HK-2 (cell line): ENCODE data around the gene SSTR5.

ENCODE experiments used
- DNase-seq: peaks from one replicate; pipeline ENCODE4 v3.0.0-alpha.2; 2018; ENCODE audit not compliant: unreplicated experiment

SSTR5 gene

GRCh38 chr16:1054660-1055556 is 17.6 kb upstream of the SSTR5 start:
- peak; percentile 47 for DNase-seq

GRCh38 chr16:1055557-1055924 is 17.0 kb upstream of the SSTR5 start:
- DNase-seq = no peak

GRCh38 chr16:1056196-1056595 is 16.4 kb upstream of the SSTR5 start:
- DNase-seq = no peak

- peak; percentile 35 for DNase-seq
Observed at GRCh38 chr16:1057252-1057932, 15.2 kb upstream of the SSTR5 start.

- DNase-seq = no peak
Observed at GRCh38 chr16:1058216-1058615, 14.3 kb upstream of the SSTR5 start.

DNA sequence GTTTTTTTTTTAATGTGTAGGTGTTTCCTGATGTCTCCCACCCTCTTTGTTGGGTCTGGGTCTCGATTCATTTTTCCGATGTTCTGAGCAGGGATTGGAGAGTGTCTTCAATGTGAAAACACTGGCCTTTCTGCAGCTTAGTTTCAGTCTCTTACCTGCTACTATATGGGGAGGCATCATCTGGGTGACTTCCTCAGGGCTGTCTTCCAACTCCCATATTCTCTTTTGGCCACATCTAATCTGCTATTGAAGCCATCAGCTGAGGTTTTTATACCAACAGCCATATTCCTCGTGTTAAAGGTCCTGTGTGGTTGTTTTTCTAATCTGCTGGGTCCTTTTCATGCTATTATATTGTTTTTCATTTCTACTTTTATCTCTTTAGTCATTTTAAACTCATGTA is 13.2 kb upstream of the SSTR5 start:
- no peak for DNase-seq

DNA sequence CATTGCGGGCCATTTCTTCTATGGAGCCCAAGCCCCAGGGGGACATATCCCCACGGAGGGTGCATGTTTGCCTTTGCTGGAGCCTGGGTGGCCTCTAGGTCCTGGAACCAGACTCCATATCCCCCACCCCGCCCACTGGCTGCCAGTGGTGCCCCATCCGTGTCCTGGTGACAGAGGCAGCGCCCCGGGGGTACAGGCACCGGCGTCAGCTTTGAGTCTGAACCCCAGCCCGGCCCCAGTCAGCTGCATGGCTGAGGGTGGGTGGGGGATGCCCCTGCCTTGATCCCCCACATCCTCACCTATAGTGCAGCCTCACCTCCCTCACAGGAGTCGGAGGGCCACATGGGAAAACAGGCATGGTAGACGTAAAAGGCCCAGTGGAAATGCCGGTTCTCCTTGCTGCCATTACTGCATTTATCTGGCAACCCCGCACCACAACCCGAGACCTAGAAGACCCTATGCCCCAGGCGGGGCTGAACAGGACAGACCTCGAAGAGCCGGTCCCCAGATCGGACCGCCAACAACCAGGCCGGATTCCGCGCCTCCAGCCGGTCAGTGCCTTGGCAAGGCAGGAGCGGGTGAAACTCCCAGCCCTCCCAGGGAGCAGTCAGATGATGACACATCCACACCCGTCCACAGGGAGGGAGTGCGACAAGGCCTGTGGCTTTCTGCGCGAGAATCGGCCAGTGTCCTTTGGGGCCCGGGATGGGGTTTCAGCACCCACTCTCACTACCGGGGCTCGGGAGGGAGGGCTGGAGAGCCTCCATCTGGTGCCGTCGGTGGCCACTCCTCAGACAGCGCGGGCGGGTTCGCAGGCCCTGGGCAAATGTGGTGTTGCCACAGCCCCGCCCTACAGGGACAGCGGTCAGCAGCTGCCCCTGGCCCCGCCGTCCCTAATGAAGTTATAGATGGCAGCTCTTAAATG is 11.9 kb upstream of the SSTR5 start:
- DNase-seq = no peak

DNA sequence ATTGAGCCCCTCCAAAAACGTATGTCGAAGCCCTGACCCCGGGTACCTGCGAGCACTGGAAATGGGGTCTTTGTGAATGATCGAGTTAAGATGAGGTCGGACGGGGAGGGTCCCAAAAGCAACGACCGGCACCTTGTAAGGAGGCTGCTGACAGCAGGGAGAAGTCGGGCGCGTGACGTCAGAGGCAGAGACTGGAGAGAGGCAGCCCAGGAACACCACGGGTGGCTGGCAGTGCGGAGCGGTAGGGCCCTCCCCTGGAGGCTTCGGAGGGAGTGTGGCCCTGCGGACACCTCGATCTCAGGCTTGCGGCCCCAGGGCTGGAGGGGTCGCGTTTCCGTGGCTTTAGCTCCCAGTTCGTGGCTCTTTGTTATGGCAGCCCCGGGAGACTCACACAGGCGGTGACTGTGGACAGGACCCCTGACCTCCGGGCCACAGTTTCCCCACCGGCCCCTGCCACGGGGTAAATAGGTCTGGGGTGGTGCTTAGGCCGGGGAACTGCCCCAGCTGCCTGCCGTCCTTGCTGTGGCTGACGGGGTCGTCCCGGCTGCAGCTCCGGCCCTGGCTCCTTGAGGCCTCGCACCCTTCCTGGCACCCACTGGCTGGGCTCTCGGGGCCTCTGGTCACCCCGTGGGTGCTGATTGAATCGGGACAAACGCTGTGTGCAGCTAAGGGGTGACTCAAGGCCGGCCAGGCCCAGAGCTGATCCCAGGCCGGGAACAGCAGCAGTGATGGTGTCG is 10.6 kb upstream of the SSTR5 start:
- DNase-seq = no peak

DNA sequence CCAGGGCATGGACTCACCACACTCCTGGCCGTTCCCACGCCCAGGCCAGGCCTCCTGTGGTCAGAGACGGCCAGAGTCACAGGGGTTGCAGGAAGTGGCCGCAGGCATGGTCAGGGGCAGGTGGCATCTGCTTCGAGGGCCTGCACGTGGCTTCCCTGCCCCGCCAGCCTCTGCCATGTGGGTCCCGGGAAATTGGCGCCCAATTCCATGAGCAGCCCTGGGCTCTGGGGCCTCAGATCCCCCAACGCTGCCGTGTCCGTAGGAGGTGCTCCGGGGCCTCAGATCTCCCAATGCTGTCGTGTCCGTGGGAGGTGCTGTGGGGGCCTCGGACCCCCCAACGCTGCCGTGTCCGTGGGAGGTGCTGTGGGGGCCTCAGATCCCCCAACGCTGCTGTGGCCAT is 9.7 kb upstream of the SSTR5 start:
- DNase-seq = no peak

- DNase-seq = no peak
Observed at GRCh38 chr16:1063728-1064127, 8.8 kb upstream of the SSTR5 start.

DNA sequence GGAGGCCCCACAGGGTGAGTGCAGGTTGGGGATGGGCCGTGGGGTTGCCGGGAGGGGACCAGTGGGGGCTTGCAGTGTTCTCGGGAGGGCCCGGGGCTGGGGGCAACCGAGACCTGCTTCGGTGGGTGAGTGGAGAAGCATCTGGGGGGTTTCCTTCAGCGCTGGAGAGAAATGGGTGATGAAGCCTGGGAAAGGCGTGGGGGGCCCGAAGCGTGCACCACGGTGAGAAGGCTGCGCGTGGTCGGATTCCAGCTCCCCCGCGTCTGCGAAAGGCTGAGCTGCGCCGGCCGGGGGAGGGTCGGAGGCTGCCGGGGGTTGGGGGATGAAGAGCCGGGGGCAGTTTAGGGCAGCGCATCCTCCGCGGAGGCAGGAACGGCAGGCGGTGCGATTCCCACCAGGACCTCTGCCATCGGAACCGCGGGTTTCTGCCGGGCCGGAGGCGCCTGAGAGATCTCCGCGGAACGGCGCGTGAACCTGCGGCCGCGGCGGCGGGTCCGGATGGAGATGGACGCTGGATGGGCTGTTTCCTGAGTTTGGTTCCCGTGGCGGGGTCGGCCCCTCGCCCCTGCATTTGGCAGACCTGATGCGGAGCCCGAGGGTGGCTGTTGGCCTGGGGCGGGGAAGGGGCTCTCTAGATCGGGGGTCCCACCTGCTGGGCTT is 6.9 kb upstream of the SSTR5 start:
- no peak for DNase-seq

DNA sequence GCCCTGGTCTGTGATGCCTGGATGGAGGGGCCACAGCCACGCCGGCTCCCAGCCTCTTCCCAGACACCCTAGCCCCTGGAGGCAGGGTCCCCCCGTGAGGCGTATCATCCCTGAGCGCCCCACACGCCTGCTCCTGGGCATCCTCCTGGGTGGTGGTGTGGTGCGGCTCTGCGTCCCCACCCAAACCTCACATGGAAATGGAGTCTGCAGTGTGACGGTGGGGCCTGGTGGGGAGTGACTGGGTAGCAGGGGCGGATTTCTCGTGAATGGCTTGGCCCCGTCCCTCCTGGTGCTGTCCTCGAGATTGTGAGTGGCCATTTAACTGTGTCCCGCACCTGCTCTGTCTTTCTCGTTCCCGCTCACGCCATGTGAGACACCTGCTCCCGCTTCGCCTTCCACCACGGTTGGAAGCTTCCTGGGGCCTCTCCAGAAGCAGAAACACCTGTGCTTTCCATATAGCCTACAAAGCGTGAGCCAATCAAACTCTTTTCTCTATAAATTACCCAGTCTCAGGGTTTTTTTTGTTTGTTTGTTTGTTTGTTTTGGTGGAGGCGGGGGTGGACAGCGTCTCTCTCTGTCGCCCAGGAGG is 5.9 kb upstream of the SSTR5 start:
- DNase-seq = no peak

GRCh38 chr16:1067629-1068028 is 4.9 kb upstream of the SSTR5 start:
- DNase-seq = no peak

- no peak for DNase-seq
Observed at GRCh38 chr16:1068451-1068850, 4.1 kb upstream of the SSTR5 start.

DNA sequence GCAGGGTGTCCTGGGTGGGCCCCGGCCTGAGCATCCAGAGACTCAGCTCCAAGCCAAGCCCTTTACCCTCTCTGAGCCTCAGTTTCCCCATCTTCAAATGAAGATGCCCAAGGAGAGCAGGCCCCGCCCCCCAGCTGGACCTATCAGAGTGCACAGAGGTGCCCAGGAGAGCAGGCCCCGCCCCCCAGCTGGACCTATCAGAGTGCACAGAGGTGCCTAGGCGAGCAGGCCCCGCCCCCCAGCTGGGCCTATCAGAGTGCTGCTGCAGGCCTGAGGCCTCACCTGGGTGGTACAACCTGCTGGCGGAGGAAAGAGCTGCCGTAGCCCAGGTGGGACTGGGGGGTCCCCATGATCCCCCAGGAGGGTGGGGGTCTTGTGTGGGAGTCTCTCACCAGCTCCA is 3.4 kb upstream of the SSTR5 start:
- DNase-seq = no peak

DNA sequence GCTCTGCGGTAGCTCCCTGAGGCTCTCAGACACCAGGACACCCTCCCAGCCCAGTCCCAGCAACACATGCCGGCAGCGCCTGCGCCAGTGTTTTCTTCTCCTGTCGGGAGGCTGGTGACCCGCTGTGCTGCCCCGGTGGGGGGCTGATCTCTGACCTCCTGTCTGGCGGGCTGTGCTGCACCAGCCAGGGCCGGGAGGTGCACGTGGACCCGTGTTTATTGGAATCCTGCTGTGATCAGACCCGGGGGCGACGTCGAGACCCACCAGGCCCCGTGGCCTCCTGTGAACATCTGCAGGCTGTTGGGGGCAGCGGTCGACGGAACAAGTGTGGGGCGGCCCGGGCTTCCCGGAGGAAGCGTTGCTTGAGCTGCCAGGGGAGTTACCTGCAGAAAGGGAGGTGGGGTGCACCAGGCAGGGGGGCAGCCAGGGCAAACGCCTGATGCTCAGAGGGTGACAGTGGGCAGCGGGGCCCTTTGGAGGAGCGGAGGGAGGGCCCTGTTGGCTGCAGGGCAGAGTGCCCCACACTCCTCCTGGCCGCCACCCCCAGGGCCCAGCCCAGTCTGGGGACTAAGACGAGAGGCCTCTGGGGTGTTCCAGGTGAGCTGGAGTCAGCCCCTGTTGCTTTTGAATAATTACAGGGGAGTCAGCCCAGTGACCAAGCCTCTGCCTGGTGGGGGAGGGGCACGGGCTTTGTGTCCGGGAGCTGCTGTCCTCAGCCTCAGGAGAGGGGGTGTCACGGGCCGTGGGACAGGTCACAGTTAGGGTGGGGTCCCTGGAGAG is 2.3 kb upstream of the SSTR5 start:
- no peak for DNase-seq

GRCh38 chr16:1070864-1071408 is 1.6 kb upstream of the SSTR5 start:
- DNase-seq = no peak

- no peak for DNase-seq
Observed at GRCh38 chr16:1071561-1072225, 854 bp upstream of the SSTR5 start.

DNA sequence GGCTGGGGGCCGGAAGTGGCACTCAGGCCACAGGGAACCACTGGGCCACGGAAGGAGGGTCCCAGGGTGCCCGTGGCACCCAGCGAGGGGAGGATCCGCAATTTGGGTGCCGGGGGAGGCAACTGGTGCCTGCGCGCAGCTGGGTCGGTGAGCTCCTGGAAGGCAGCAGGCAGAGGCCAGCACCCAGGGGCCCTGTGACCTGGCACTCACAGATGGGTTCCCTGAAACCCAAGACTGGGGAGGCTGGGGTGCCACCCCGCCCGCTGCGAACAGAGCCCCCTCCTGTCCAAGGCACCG is 663 bp downstream of the SSTR5 start:
- DNase-seq = no peak
